IMR-90 (cell line): Measurements from ENCODE around the gene FNDC7. TPM values are rescaled to one million over a fixed set of nuclear protein-coding genes. Genes with fewer than 3 reads are reported as not detected.

Experiments used
- ATAC-seq: fragments of 200-7000 bp; cut with Tn5 transposase; 2 replicates; pipeline ENCODE4 v1.9.1; 2020; ENCODE audit warnings: low read depth, mild to moderate bottlenecking, moderate library complexity
- BruUV-seq: library from RNA; stranded (reverse); fragments of 400-500 nt; replicated peaks from 2 replicates; lab custom pipeline; 2021; lab: Mats Ljungman, UMichigan
- CTCF ChIA-PET: fragments of 300-600 bp; formaldehyde crosslinking; extraction: SDS; loops from one replicate; lab custom pipeline; 2021; ENCODE audit warnings: antibody characterized with exemption; lab: Yijun Ruan, JAX
- POLR2A ChIA-PET: fragments of 300-600 bp; sonication (Branson Sonifier 250); formaldehyde crosslinking; loops from one replicate; lab custom pipeline; 2022; ENCODE audit warnings: antibody characterized with exemption; ENCODE audit not compliant: unreplicated experiment; lab: Charles Lee
- DNase-seq: peaks from one replicate; pipeline ENCODE4 v3.0.0; 2013
- H2AFZ ChIP-seq: replicated peaks from 2 replicates; pipeline ENCODE3; 2013; ENCODE audit warnings: low read length, mild to moderate bottlenecking; ENCODE audit not compliant: poor library complexity
- H2AK5ac ChIP-seq: 2 replicates; pipeline ENCODE4 v1.6.1; 2013; ENCODE audit warnings: low read depth, low read length, inconsistent platforms
- H2AK9ac ChIP-seq: replicated peaks from 2 replicates; pipeline ENCODE3; 2013; ENCODE audit warnings: mild to moderate bottlenecking, low read depth, low read length, moderate library complexity; ENCODE audit not compliant: poor library complexity
- H2BK120ac ChIP-seq: 2 replicates; pipeline ENCODE4 v1.6.1; 2013; ENCODE audit warnings: low read depth, low read length, inconsistent platforms
- H2BK15ac ChIP-seq: 3 replicates; pipeline ENCODE4 v1.6.1; 2013; ENCODE audit warnings: low read depth, low read length, inconsistent platforms
- H2BK20ac ChIP-seq: 2 replicates; pipeline ENCODE4 v1.6.1; 2013; ENCODE audit warnings: low read depth, mild to moderate bottlenecking, inconsistent platforms, low read length, moderate library complexity
- H2BK5ac ChIP-seq: 2 replicates; pipeline ENCODE4 v1.6.1; 2013; ENCODE audit warnings: mild to moderate bottlenecking, low read depth, low read length, inconsistent platforms; ENCODE audit not compliant: poor library complexity, severe bottlenecking
- H3K14ac ChIP-seq: replicated peaks from 2 replicates; pipeline ENCODE4 v1.6.1; 2013; ENCODE audit warnings: low read depth, low read length, inconsistent platforms
- H3K18ac ChIP-seq: 2 replicates; pipeline ENCODE4 v1.6.1; 2013; ENCODE audit warnings: low read depth, low read length, control low read depth
- H3K23ac ChIP-seq: 2 replicates; pipeline ENCODE4 v1.6.1; 2013; ENCODE audit warnings: low read depth, low read length, inconsistent platforms
- H3K27ac ChIP-seq: 2 replicates; pipeline ENCODE4 v1.5.1; 2013; ENCODE audit warnings: mild to moderate bottlenecking, control low read depth, low read length; ENCODE audit not compliant: insufficient read depth
- H3K27me3 ChIP-seq: 2 replicates; pipeline ENCODE4 v1.6.1; 2013; ENCODE audit warnings: low read length; ENCODE audit not compliant: control insufficient read depth, insufficient read depth
- H3K36me3 ChIP-seq: 2 replicates; pipeline ENCODE4 v1.6.1; 2013; ENCODE audit warnings: low read length, mixed read lengths; ENCODE audit not compliant: control insufficient read depth, insufficient read depth
- H3K4ac ChIP-seq: 2 replicates; pipeline ENCODE4 v1.6.1; 2013; ENCODE audit warnings: low read depth, low read length, inconsistent platforms
- H3K4me1 ChIP-seq: 2 replicates; pipeline ENCODE4 v1.6.1; 2013; ENCODE audit warnings: low read length, mixed read lengths; ENCODE audit not compliant: control insufficient read depth, insufficient read depth
- H3K4me2 ChIP-seq: 2 replicates; pipeline ENCODE4 v1.6.1; 2013; ENCODE audit warnings: low read depth, mild to moderate bottlenecking, control low read depth, low read length, moderate library complexity
- H3K4me3 ChIP-seq: 2 replicates; pipeline ENCODE4 v1.5.1; 2013; ENCODE audit warnings: low read depth, mild to moderate bottlenecking, control low read depth, low read length, moderate library complexity; ENCODE audit not compliant: insufficient read depth
- H3K56ac ChIP-seq: 2 replicates; pipeline ENCODE4 v1.6.1; 2013; ENCODE audit warnings: low read length, inconsistent platforms; ENCODE audit not compliant: insufficient read depth; ENCODE audit errors: extremely low read depth
- H3K79me1 ChIP-seq, 2 experiments: 2 replicates each; pipeline ENCODE4 v1.6.1; 2013; ENCODE audit warnings: low read length in 2 of 2, inconsistent platforms in 1 of 2, low read depth in 1 of 2
- H3K9ac ChIP-seq: 2 replicates; pipeline ENCODE4 v1.6.1; 2013; ENCODE audit warnings: low read depth, low read length, control low read depth
- H3K9me1 ChIP-seq: 2 replicates; pipeline ENCODE4 v1.6.1; 2013; ENCODE audit warnings: low read length, inconsistent platforms; ENCODE audit not compliant: insufficient read depth
- H3K9me3 ChIP-seq: 2 replicates; pipeline ENCODE4 v1.6.1; 2013; ENCODE audit warnings: low read length; ENCODE audit not compliant: control insufficient read depth, insufficient read depth
- H4K20me1 ChIP-seq: 2 replicates; pipeline ENCODE4 v1.6.1; 2013; ENCODE audit warnings: low read length, inconsistent platforms; ENCODE audit not compliant: insufficient read depth
- H4K5ac ChIP-seq: 2 replicates; pipeline ENCODE4 v1.6.1; 2013; ENCODE audit warnings: mild to moderate bottlenecking, low read depth, low read length, control low read depth
- H4K8ac ChIP-seq, 2 experiments: 2 replicates each; pipeline ENCODE4 v1.6.1; 2013; ENCODE audit warnings: low read depth in 2 of 2, low read length in 2 of 2, control low read depth in 1 of 2, inconsistent platforms in 1 of 2
- H4K91ac ChIP-seq: 2 replicates; pipeline ENCODE4 v1.6.1; 2013; ENCODE audit warnings: low read depth, low read length, inconsistent platforms; ENCODE audit not compliant: insufficient read depth
- BHLHE40 ChIP-seq: fragments of 150-350 bp; IDR thresholded peaks from 2 replicates; pipeline ENCODE4 v1.6.1; 2016; ENCODE audit warnings: mild to moderate bottlenecking, low read depth, low read length
- CEBPB ChIP-seq: IDR thresholded peaks from 2 replicates; pipeline ENCODE4 v1.6.1; 2012; ENCODE audit warnings: low read depth, low read length, improper control_type of control experiment
- CHD1 ChIP-seq: IDR thresholded peaks from 2 replicates; pipeline ENCODE4 v1.6.1; 2012; ENCODE audit warnings: low read depth, low read length, improper control_type of control experiment
- MAFK ChIP-seq: IDR thresholded peaks from 2 replicates; pipeline ENCODE4 v1.6.1; 2012; ENCODE audit warnings: low read depth, low read length, improper control_type of control experiment
- MXI1 ChIP-seq: IDR thresholded peaks from 2 replicates; pipeline ENCODE4 v1.6.1; 2012; ENCODE audit warnings: low read depth, mild to moderate bottlenecking, low read length, moderate library complexity, borderline replicate concordance
- NFE2L2 ChIP-seq: fragments of 150-350 bp; IDR thresholded peaks from 2 replicates; pipeline ENCODE4 v1.6.1; 2016; ENCODE audit warnings: low read depth, mild to moderate bottlenecking, low read length
- POLR2A ChIP-seq: IDR thresholded peaks from 2 replicates; pipeline ENCODE4 v1.6.1; 2012; ENCODE audit warnings: mild to moderate bottlenecking, low read depth, low read length
- RAD21 ChIP-seq: IDR thresholded peaks from 2 replicates; pipeline ENCODE4 v1.6.1; 2012; ENCODE audit warnings: low read length, improper control_type of control experiment
- RCOR1 ChIP-seq: IDR thresholded peaks from 2 replicates; pipeline ENCODE4 v1.6.1; 2012; ENCODE audit warnings: mild to moderate bottlenecking, low read length, improper control_type of control experiment; ENCODE audit not compliant: insufficient replicate concordance
- RFX5 ChIP-seq: IDR thresholded peaks from 2 replicates; pipeline ENCODE4 v1.8.0; 2012; ENCODE audit warnings: low read depth, mild to moderate bottlenecking, low read length, moderate library complexity
- SMC3 ChIP-seq: fragments of 150-350 bp; IDR thresholded peaks from 2 replicates; pipeline ENCODE4 v1.6.1; 2016; ENCODE audit warnings: low read depth, mild to moderate bottlenecking, antibody characterized with exemption, low read length, moderate library complexity
- WGBS, 2 experiments: methylation state at CpG; one replicate each; pipeline versions ENCODE4 v1.1.5 to v1.1.7; 2013; ENCODE audit warnings: missing lambda C conversion rate in 2 of 2; ENCODE audit not compliant: insufficient read length in 1 of 2; ENCODE audit errors: extremely low coverage in 2 of 2; 5-methylcytosine and 5-hydroxymethylcytosine counted together
- dilution Hi-C: fragments of 300-500 bp; cut with HindIII; formaldehyde crosslinking; loops from one replicate; pipeline ENCODE4 v1.14.3; 2018; ENCODE audit warnings: low sequenced_read_pairs; ENCODE audit not compliant: unreplicated experiment
- in situ Hi-C: fragments of 300-500 bp; cut with MboI; formaldehyde crosslinking; loops from 3 replicates; pipeline ENCODE4 v1.14.3; 2019; ENCODE audit warnings: low sequenced_read_pairs, inconsistent platforms, mixed read lengths
- intact Hi-C: fragments of 100-400 bp; cut with micrococcal nuclease; formaldehyde crosslinking; loops from 2 replicates; pipeline ENCODE4 v1.10.0; 2022
- polyA plus RNA-seq, 3 experiments: library from polyadenylated mRNA; depleted of rRNA; stranded (reverse); fragments of >200 nt; gene quantifications; 2 replicates each; pipeline ENCODE4 v1.2.3, GENCODE V29; 2012; ENCODE audit warnings: low replicate concordance in 1 of 3
- total RNA-seq: library from RNA; depleted of rRNA; stranded (reverse); fragments of >200 nt; gene quantifications from 2 replicates; pipeline ENCODE4 v1.2.3, GENCODE V29; 2012
- TF ChIP-seq, protein P1 (sequence below): fragments of 150-350 bp; IDR thresholded peaks from 2 replicates; pipeline ENCODE4 v1.6.1; 2016; ENCODE audit warnings: low read depth, mild to moderate bottlenecking, low read length, moderate library complexity, borderline replicate concordance
- TF ChIP-seq, protein P2 (sequence below): fragments of 150-350 bp; IDR thresholded peaks from 2 replicates; pipeline ENCODE4 v1.6.1; 2017; ENCODE audit warnings: mild to moderate bottlenecking, antibody characterized with exemption, low read length, low read depth

The FNDC7 gene
- total and polyA plus RNA-seq, 2 of the 4 experiments (the other 2 are of a cell fraction) = not detected

DNA sequence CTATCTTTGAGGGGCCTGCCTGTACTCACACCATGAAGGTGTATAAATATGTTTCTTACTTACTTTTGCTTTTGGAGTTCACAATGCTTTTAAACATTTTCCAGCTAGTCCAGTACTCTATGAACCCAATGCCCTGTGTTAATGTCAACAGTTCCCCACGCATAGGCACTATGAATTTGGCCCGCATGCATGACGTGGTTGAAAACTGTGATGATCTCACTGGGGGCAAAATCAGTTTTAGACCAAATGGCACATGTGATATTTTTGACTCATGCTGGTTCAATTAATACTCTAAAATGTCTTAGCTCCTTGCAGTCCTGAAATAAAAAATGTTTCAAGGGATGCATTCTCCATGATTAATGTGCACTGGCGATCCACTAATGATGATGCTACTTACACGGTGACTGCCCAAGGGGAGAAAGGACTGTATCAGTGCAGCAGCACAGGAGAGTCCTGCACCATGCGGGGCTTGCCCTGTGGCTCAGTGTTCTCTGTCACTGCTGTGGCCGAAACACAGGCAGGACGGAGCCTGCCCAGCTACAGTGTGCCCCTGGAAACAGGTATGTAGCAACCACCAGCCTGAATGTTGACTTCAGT is 15.7 kb downstream of the FNDC7 start:
- H3K23ac ChIP-seq = no peak overlapping the region
- no peak overlapping the region for H3K56ac ChIP-seq
- no peak overlapping the region for H3K18ac ChIP-seq
- H4K5ac ChIP-seq = no peak overlapping the region
- POLR2A ChIA-PET = no interaction called here
- H2AFZ ChIP-seq = no peak overlapping the region
- no peak overlapping the region for H4K8ac ChIP-seq
- intact Hi-C loops = no loop called here
- H3K4me2 ChIP-seq = no peak overlapping the region
- no peak for DNase-seq
- dilution Hi-C loops = no loop called here
- H2BK120ac ChIP-seq = no peak overlapping the region
- no peak overlapping the region for H3K4ac ChIP-seq
- H3K9me3 ChIP-seq = no peaks in the 10 kb centered on the region
- H4K91ac ChIP-seq = no peak overlapping the region
- no peaks in the 10 kb centered on the region for H3K79me1 ChIP-seq
- no peak overlapping the region for H3K9ac ChIP-seq
- no peak overlapping the region for H3K4me3 ChIP-seq
- H4K20me1 ChIP-seq = no peaks in the 10 kb centered on the region
- in situ Hi-C loops = no loop called here
- no peak overlapping the region for H3K27ac ChIP-seq
- no peak overlapping the region for H2AK5ac ChIP-seq
- H3K36me3 ChIP-seq = no peaks in the 10 kb centered on the region
- BruUV-seq = no TSS peak
- H3K9me1 ChIP-seq = no peaks in the 10 kb centered on the region
- no peak overlapping the region for H2BK15ac ChIP-seq
- TF ChIP-seq, protein P1, sequence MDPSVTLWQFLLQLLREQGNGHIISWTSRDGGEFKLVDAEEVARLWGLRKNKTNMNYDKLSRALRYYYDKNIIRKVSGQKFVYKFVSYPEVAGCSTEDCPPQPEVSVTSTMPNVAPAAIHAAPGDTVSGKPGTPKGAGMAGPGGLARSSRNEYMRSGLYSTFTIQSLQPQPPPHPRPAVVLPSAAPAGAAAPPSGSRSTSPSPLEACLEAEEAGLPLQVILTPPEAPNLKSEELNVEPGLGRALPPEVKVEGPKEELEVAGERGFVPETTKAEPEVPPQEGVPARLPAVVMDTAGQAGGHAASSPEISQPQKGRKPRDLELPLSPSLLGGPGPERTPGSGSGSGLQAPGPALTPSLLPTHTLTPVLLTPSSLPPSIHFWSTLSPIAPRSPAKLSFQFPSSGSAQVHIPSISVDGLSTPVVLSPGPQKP = no peak
- TF ChIP-seq MAFK = no peak
- no peak for TF ChIP-seq MXI1
- no peak for TF ChIP-seq BHLHE40
- no peak for TF ChIP-seq CEBPB
- no peak for TF ChIP-seq CHD1
- no peak for TF ChIP-seq RCOR1
- TF ChIP-seq RAD21 = no peak
- TF ChIP-seq SMC3 = no peak
- TF ChIP-seq RFX5 = no peak
- TF ChIP-seq NFE2L2 = no peak
- TF ChIP-seq POLR2A = no peak
- TF ChIP-seq, protein P2, sequence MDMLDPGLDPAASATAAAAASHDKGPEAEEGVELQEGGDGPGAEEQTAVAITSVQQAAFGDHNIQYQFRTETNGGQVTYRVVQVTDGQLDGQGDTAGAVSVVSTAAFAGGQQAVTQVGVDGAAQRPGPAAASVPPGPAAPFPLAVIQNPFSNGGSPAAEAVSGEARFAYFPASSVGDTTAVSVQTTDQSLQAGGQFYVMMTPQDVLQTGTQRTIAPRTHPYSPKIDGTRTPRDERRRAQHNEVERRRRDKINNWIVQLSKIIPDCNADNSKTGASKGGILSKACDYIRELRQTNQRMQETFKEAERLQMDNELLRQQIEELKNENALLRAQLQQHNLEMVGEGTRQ = no peak
- no peaks in the 10 kb centered on the region; the same call in 1 of the 2 replicates for H3K27me3 ChIP-seq
- H3K14ac ChIP-seq = no peak overlapping the region
- no peaks in the 10 kb centered on the region for H3K4me1 ChIP-seq
- H2BK20ac ChIP-seq = no peak overlapping the region
- H2AK9ac ChIP-seq = no peak overlapping the region
- CTCF ChIA-PET = no interaction called here
- 90% methylated on average over 2 of the region's 8 CpGs; no CpG with 5 or more reads in 1 of the 2 experiments for WGBS, 2 experiments
- no peak overlapping the region for H2BK5ac ChIP-seq
- no peak for ATAC-seq
